CD14-positive monocyte (primary cell): Measurements from ENCODE around the gene LFNG. TPM values are rescaled to one million over a fixed set of nuclear protein-coding genes. Genes with fewer than 3 reads are reported as not detected.

Experiments used
- DNase-seq, 3 donors: peaks; one replicate each; pipeline ENCODE4 v3.0.0-alpha.2; 2011 to 2022
- H2AFZ ChIP-seq: 2 replicates; pipeline ENCODE4 v1.6.0; 2012; ENCODE audit warnings: mild to moderate bottlenecking, low read depth, low read length, inconsistent platforms; ENCODE audit not compliant: insufficient read depth, poor library complexity, severe bottlenecking
- H3K27ac ChIP-seq, 2 donors: 1 replicate in 1 of 2; 2 replicates in 1 of 2; pipeline ENCODE4 v1.5.1; 2012 to 2013; ENCODE audit warnings: low read length in 2 of 2, control low read depth in 1 of 2, inconsistent platforms in 1 of 2, low read depth in 1 of 2, mild to moderate bottlenecking in 1 of 2
- H3K27me3 ChIP-seq, 2 donors: one replicate each; pipeline versions ENCODE4 v1.6.0 to v1.6.1; 2011 to 2013; ENCODE audit warnings: low read length in 2 of 2; ENCODE audit not compliant: control insufficient read depth in 2 of 2, insufficient read depth in 2 of 2
- H3K36me3 ChIP-seq, 2 donors: replicated peaks in 1 of 2; 1 replicate in 1 of 2; 2 replicates in 1 of 2; pipeline versions ENCODE4 v1.5.1 to v1.6.1; 2012 to 2013; ENCODE audit warnings: low read length in 2 of 2, control low read depth in 1 of 2, inconsistent platforms in 1 of 2, mild to moderate bottlenecking in 1 of 2; ENCODE audit not compliant: insufficient read depth in 2 of 2, control insufficient read depth in 1 of 2
- H3K4me1 ChIP-seq, 2 donors: 1 replicate in 1 of 2; 2 replicates in 1 of 2; pipeline versions ENCODE4 v1.5.1 to v1.6.1; 2012 to 2013; ENCODE audit warnings: low read length in 2 of 2, control low read depth in 1 of 2, inconsistent platforms in 1 of 2, mild to moderate bottlenecking in 1 of 2, moderate library complexity in 1 of 2; ENCODE audit not compliant: insufficient read depth in 2 of 2, control insufficient read depth in 1 of 2
- H3K4me2 ChIP-seq: replicated peaks from 2 replicates; pipeline ENCODE3; 2012; ENCODE audit warnings: low read length, moderate library complexity, mild to moderate bottlenecking; ENCODE audit not compliant: poor library complexity, severe bottlenecking; ENCODE audit errors: extremely low read depth
- H3K4me3 ChIP-seq, 3 experiments: fragments of 200-600 bp in 1 of 3; sonication (generic) in 1 of 3; replicated peaks in 1 of 3; 1 replicate in 2 of 3; 2 replicates in 1 of 3; pipeline ENCODE4 v1.5.1; 2011 to 2013; ENCODE audit warnings: low read length in 3 of 3, mild to moderate bottlenecking in 3 of 3, control low read depth in 2 of 3, low read depth in 2 of 3, inconsistent platforms in 1 of 3, moderate library complexity in 1 of 3
- H3K79me2 ChIP-seq: 2 replicates; pipeline ENCODE4 v1.6.0; 2012; ENCODE audit warnings: mild to moderate bottlenecking, control low read depth, inconsistent platforms, low read length, moderate library complexity; ENCODE audit not compliant: insufficient read depth
- H3K9ac ChIP-seq: 2 replicates; pipeline ENCODE4 v1.6.0; 2017; ENCODE audit warnings: low read length, mild to moderate bottlenecking; ENCODE audit not compliant: insufficient read depth, poor library complexity, severe bottlenecking
- H3K9me3 ChIP-seq, 2 donors: replicated peaks in 1 of 2; 1 replicate in 1 of 2; 2 replicates in 1 of 2; pipeline versions ENCODE4 v1.5.1 to v1.6.1; 2012 to 2013; ENCODE audit warnings: low read length in 2 of 2, control low read depth in 1 of 2; ENCODE audit not compliant: control insufficient read depth in 1 of 2, insufficient read depth in 1 of 2
- H4K20me1 ChIP-seq: 2 replicates; pipeline ENCODE4 v1.6.0; 2012; ENCODE audit warnings: mild to moderate bottlenecking, low read length, control low read depth, moderate library complexity; ENCODE audit not compliant: insufficient read depth
- H3K27ac Mint-ChIP-seq, 7 donors: one replicate each; pipeline ENCODE4 v1.8.0; 2020; ENCODE audit warnings: mild to moderate bottlenecking in 7 of 7, mixed read lengths in 7 of 7, moderate library complexity in 6 of 7, inconsistent platforms in 2 of 7
- H3K27me3 Mint-ChIP-seq, 3 donors: one replicate each; pipeline ENCODE4 v1.8.0; 2021 to 2022; ENCODE audit warnings: low read depth in 3 of 3, mild to moderate bottlenecking in 3 of 3, mixed read lengths in 3 of 3, moderate library complexity in 3 of 3, inconsistent platforms in 1 of 3
- H3K36me3 Mint-ChIP-seq, 2 donors: one replicate each; pipeline ENCODE4 v1.8.0; 2020; ENCODE audit warnings: mixed read lengths in 2 of 2, inconsistent platforms in 1 of 2, mild to moderate bottlenecking in 1 of 2
- H3K4me1 Mint-ChIP-seq: one replicate; pipeline ENCODE4 v1.8.0; 2020; ENCODE audit warnings: mild to moderate bottlenecking, mixed read lengths
- H3K4me3 Mint-ChIP-seq, 2 donors: one replicate each; pipeline ENCODE4 v1.8.0; 2020; ENCODE audit warnings: mild to moderate bottlenecking in 2 of 2, mixed read lengths in 2 of 2, moderate library complexity in 1 of 2
- H3K9me3 Mint-ChIP-seq, 7 donors: one replicate each; pipeline ENCODE4 v1.8.0; 2020 to 2022; ENCODE audit warnings: mixed read lengths in 7 of 7, mild to moderate bottlenecking in 6 of 7, moderate library complexity in 6 of 7, inconsistent platforms in 2 of 7
- CTCF ChIP-seq: fragments of 200-600 bp; IDR thresholded peaks from one replicate; pipeline ENCODE4 v1.8.0; 2022; ENCODE audit warnings: antibody characterized with exemption, mild to moderate bottlenecking
- WGBS: methylation state at CpG from one replicate; pipeline ENCODE4 v1.1.5; 2013; ENCODE audit warnings: missing lambda C conversion rate; ENCODE audit not compliant: insufficient coverage; 5-methylcytosine and 5-hydroxymethylcytosine counted together
- intact Hi-C, 2 donors: fragments of 100-400 bp; cut with micrococcal nuclease; formaldehyde crosslinking; loops; one replicate each; pipeline versions ENCODE4 v1.15.0 to v1.15.1; 2023
- polyA plus RNA-seq, 3 donors: library from polyadenylated mRNA; depleted of rRNA in 1 of 3; unstranded in 2 of 3; stranded (reverse) in 1 of 3; fragments of 300-500 nt in 2 of 3; fragments of >200 nt in 1 of 3; fragmentation: Illumina TruSeq in 2 of 3; gene quantifications; 1 replicate in 2 of 3; 2 replicates in 1 of 3; pipeline ENCODE4 v1.2.3, GENCODE V29; 2012 to 2021

The LFNG gene
- polyA plus RNA-seq, 3 donors = 1.9 to 121 (median 2.2) TPM

GRCh38 chr7:2503056-2503941 lies 16.3 kb upstream of the LFNG start:
- no peak overlapping the region for H3K4me3 ChIP-seq
- no peak overlapping the region for H3K4me2 ChIP-seq
- intact Hi-C loops = no loop called here
- H3K36me3 Mint-ChIP-seq = no peaks in the 10 kb centered on the region
- H3K4me1 Mint-ChIP-seq = peaks cover 9% of the 10 kb centered on the region
- WGBS = 67% methylated on average over 23 of the region's 25 CpGs
- no peaks in the 10 kb centered on the region for H3K36me3 ChIP-seq
- H3K4me3 Mint-ChIP-seq = no peak overlapping the region
- peaks cover 0 to 4% of the 10 kb centered on the region in 2 donors for H3K27me3 ChIP-seq
- H4K20me1 ChIP-seq = no peaks in the 10 kb centered on the region
- peaks cover 9% of the 10 kb centered on the region in 2 donors for H3K4me1 ChIP-seq
- no peak for TF ChIP-seq CTCF
- H3K9ac ChIP-seq = no peak overlapping the region
- no peak overlapping the region for H2AFZ ChIP-seq
- H3K27ac Mint-ChIP-seq = no peak overlapping the region
- no peak for DNase-seq
- no peaks in the 10 kb centered on the region for H3K9me3 ChIP-seq
- peaks cover 6 to 13% (median 11%) of the 10 kb centered on the region in 3 donors for H3K27me3 Mint-ChIP-seq
- H3K79me2 ChIP-seq = no peaks in the 10 kb centered on the region
- H3K27ac ChIP-seq = no peak overlapping the region
- peaks cover 0 to 3% (median 0%) of the 10 kb centered on the region in 7 donors for H3K9me3 Mint-ChIP-seq

- no peak for DNase-seq
- no peaks in the 10 kb centered on the region for H3K36me3 Mint-ChIP-seq
- Histone ChIP-seq H3K4me2 (no peak overlapping the region), H2AFZ (no peak overlapping the region), H3K9ac (no peak overlapping the region), H3K9me3 (no peaks in the 10 kb centered on the region), H3K4me3 (no peak overlapping the region), H3K27me3 (no peaks in the 10 kb centered on the region), H3K36me3 (no peaks in the 10 kb centered on the region), H3K27ac (no peak overlapping the region), H4K20me1 (no peaks in the 10 kb centered on the region), H3K4me1 (peaks cover 19% of the 10 kb centered on the region in 2 donors), H3K79me2 (no peaks in the 10 kb centered on the region)
- H3K27ac Mint-ChIP-seq = no peak overlapping the region
- H3K27me3 Mint-ChIP-seq = peaks cover 3 to 10% (median 7%) of the 10 kb centered on the region in 3 donors
- WGBS = 95% methylated on average over 12 of the region's 21 CpGs
- H3K9me3 Mint-ChIP-seq = peaks cover 0 to 3% (median 0%) of the 10 kb centered on the region in 7 donors
- no peak overlapping the region for H3K4me3 Mint-ChIP-seq
- intact Hi-C loops = no loop called here
- no peak for TF ChIP-seq CTCF
- peaks cover 19% of the 10 kb centered on the region for H3K4me1 Mint-ChIP-seq
Observed at GRCh38 chr7:2504128-2504888, 15.3 kb upstream of the LFNG start.
